Neuronal stem cell (in vitro differentiated cells): Measurements from ENCODE around the gene ZNF438.

ENCODE experiments used
- DNase-seq: peaks from one replicate; pipeline ENCODE4 v3.0.0-alpha.2; 2013; ENCODE audit warnings: low spot score
- H2AFZ ChIP-seq: one replicate; pipeline ENCODE4 v1.6.1; 2013; ENCODE audit warnings: mild to moderate bottlenecking, low read length, inconsistent platforms
- H2AK5ac ChIP-seq: 2 replicates; pipeline ENCODE4 v1.6.1; 2013; ENCODE audit warnings: low read depth, mild to moderate bottlenecking, inconsistent platforms, low read length, moderate library complexity, mixed read lengths
- H2BK120ac ChIP-seq: 2 replicates; pipeline ENCODE4 v1.6.1; 2013; ENCODE audit warnings: low read depth, mild to moderate bottlenecking, inconsistent platforms, low read length, moderate library complexity, mixed read lengths
- H2BK12ac ChIP-seq: one replicate; pipeline ENCODE4 v1.6.1; 2013; ENCODE audit warnings: low read length, inconsistent platforms
- H2BK15ac ChIP-seq: 2 replicates; pipeline ENCODE4 v1.6.1; 2013; ENCODE audit warnings: mild to moderate bottlenecking, low read length, inconsistent platforms, mixed read lengths
- H2BK5ac ChIP-seq: one replicate; pipeline ENCODE4 v1.6.1; 2013; ENCODE audit warnings: inconsistent platforms, mild to moderate bottlenecking, low read length, moderate library complexity
- H3K14ac ChIP-seq: one replicate; pipeline ENCODE4 v1.6.1; 2013; ENCODE audit warnings: low read length, inconsistent platforms
- H3K18ac ChIP-seq: 2 replicates; pipeline ENCODE4 v1.6.1; 2013; ENCODE audit warnings: low read length, inconsistent platforms
- H3K23ac ChIP-seq: 2 replicates; pipeline ENCODE4 v1.6.1; 2013; ENCODE audit warnings: low read depth, mild to moderate bottlenecking, mixed read lengths, low read length, inconsistent platforms; ENCODE audit not compliant: poor library complexity
- H3K27ac ChIP-seq: replicated peaks from 3 replicates; pipeline ENCODE4 v1.5.1; 2013; ENCODE audit warnings: low read length, inconsistent platforms
- H3K27me3 ChIP-seq, 3 experiments: 2 replicates each; pipeline ENCODE4 v1.6.1; 2013; ENCODE audit warnings: low read length in 3 of 3, mild to moderate bottlenecking in 2 of 3, inconsistent platforms in 1 of 3, low read depth in 1 of 3, mixed read lengths in 1 of 3, moderate library complexity in 1 of 3; ENCODE audit not compliant: control insufficient read depth in 3 of 3, insufficient read depth in 3 of 3
- H3K36me3 ChIP-seq, 2 donors: replicated peaks in 1 of 2; 2 replicates each; pipeline ENCODE4 v1.6.1; 2013; ENCODE audit warnings: low read length in 2 of 2; ENCODE audit not compliant: control insufficient read depth in 2 of 2, insufficient read depth in 2 of 2
- H3K4ac ChIP-seq: 2 replicates; pipeline ENCODE4 v1.6.1; 2013; ENCODE audit warnings: inconsistent platforms, mild to moderate bottlenecking, low read length, moderate library complexity
- H3K4me1 ChIP-seq, 2 donors: 1 replicate in 1 of 2; 2 replicates in 1 of 2; pipeline ENCODE4 v1.6.1; 2013; ENCODE audit warnings: low read length in 2 of 2, low read depth in 1 of 2; ENCODE audit not compliant: control insufficient read depth in 2 of 2, insufficient read depth in 1 of 2
- H3K4me2 ChIP-seq: one replicate; pipeline ENCODE4 v1.6.1; 2013; ENCODE audit warnings: mild to moderate bottlenecking, low read length, inconsistent platforms; ENCODE audit not compliant: insufficient read depth, poor library complexity, severe bottlenecking
- H3K4me3 ChIP-seq, 2 donors: 2 replicates each; pipeline ENCODE4 v1.5.1; 2013; ENCODE audit warnings: low read length in 2 of 2, mild to moderate bottlenecking in 2 of 2, inconsistent platforms in 1 of 2, moderate library complexity in 1 of 2
- H3K79me1 ChIP-seq: one replicate; pipeline ENCODE4 v1.6.1; 2013; ENCODE audit warnings: low read depth, mild to moderate bottlenecking, inconsistent platforms, low read length, moderate library complexity
- H3K9ac ChIP-seq: one replicate; pipeline ENCODE4 v1.6.1; 2013; ENCODE audit warnings: mild to moderate bottlenecking, low read depth, low read length, inconsistent platforms; ENCODE audit not compliant: poor library complexity
- H3K9me3 ChIP-seq, 2 donors: replicated peaks in 1 of 2; 2 replicates each; pipeline versions ENCODE3 to v1.6.1; 2013; ENCODE audit warnings: low read length in 2 of 2, mild to moderate bottlenecking in 2 of 2, inconsistent platforms in 1 of 2, low read depth in 1 of 2, mixed read lengths in 1 of 2, moderate library complexity in 1 of 2; ENCODE audit not compliant: control insufficient read depth in 2 of 2, insufficient read depth in 1 of 2
- H4K8ac ChIP-seq: one replicate; pipeline ENCODE4 v1.6.1; 2013; ENCODE audit warnings: low read depth, mild to moderate bottlenecking, inconsistent platforms, low read length, moderate library complexity
- H4K91ac ChIP-seq: one replicate; pipeline ENCODE4 v1.6.1; 2013; ENCODE audit warnings: low read length, low read depth, mild to moderate bottlenecking, inconsistent platforms; ENCODE audit not compliant: poor library complexity
- WGBS, 2 donors: extraction: QIAGEN DNeasy Blood & Tissue Kit; methylation state at CpG; one replicate each; pipeline ENCODE4 v1.1.7; 2013; ENCODE audit warnings: missing lambda C conversion rate in 2 of 2, mixed read lengths in 1 of 2; ENCODE audit not compliant: insufficient read length in 2 of 2, insufficient replicate concordance in 1 of 2; ENCODE audit errors: extremely low coverage in 2 of 2; 5-methylcytosine and 5-hydroxymethylcytosine counted together

Gene ZNF438

GRCh38 chr10:30883751-30884150 is 147.9 kb downstream of the ZNF438 start:
- no peak overlapping the region for H2AFZ ChIP-seq
- WGBS, 2 donors, result no CpG with 5 or more reads among the region's 4 CpGs
- no peak overlapping the region for H3K27ac ChIP-seq
- H3K4me2 ChIP-seq, result no peak overlapping the region
- no peak overlapping the region for H3K9ac ChIP-seq
- no peak overlapping the region for H3K18ac ChIP-seq
- no peak overlapping the region for H2AK5ac ChIP-seq
- no peak overlapping the region for H3K23ac ChIP-seq
- no peak overlapping the region for H2BK15ac ChIP-seq
- H3K14ac ChIP-seq, result no peak overlapping the region
- no peaks in the 10 kb centered on the region for H3K79me1 ChIP-seq
- no peak for DNase-seq
- H3K4ac ChIP-seq, result no peak overlapping the region
- H3K4me1 ChIP-seq, result no peaks in the 10 kb centered on the region
- H2BK12ac ChIP-seq, result no peak overlapping the region
- H3K27me3 ChIP-seq, result no peaks in the 10 kb centered on the region
- H2BK5ac ChIP-seq, result no peak overlapping the region
- H4K91ac ChIP-seq, result no peak overlapping the region
- H3K4me3 ChIP-seq, result no peak overlapping the region
- H3K36me3 ChIP-seq, result no peaks in the 10 kb centered on the region
- no peak overlapping the region for H4K8ac ChIP-seq
- no peaks in the 10 kb centered on the region for H3K9me3 ChIP-seq
- no peak overlapping the region for H2BK120ac ChIP-seq

DNA sequence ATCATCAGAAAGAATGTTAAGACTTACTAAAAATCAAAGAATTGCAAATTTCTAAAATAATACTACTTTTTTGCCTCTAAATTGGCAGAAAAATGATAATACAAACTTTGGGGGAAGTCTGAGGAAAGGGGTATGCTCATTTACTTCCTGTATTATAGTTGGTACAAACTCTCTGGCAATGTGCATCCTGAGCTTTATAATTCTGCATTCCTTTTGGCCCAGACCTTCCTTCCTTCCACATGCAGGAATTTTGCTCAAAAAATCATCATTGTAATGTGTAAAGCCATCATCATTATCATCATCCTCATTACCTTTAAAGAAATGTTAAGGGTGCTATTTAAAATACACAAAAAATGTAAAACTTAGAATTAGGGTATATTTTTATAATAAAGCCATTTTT is 148.5 kb downstream of the ZNF438 start:
- Histone ChIP-seq H3K27me3 (no peaks in the 10 kb centered on the region), H3K4me3 (no peak overlapping the region), H3K18ac (no peak overlapping the region), H3K4ac (no peak overlapping the region), H3K23ac (no peak overlapping the region), H4K8ac (no peak overlapping the region), H3K4me2 (no peak overlapping the region), H3K9ac (no peak overlapping the region), H2AFZ (no peak overlapping the region), H2BK15ac (no peak overlapping the region), H3K79me1 (no peaks in the 10 kb centered on the region), H3K27ac (no peak overlapping the region), H2BK120ac (no peak overlapping the region), H2BK5ac (no peak overlapping the region), H3K36me3 (no peaks in the 10 kb centered on the region), H3K4me1 (no peaks in the 10 kb centered on the region), H3K9me3 (no peaks in the 10 kb centered on the region), H2AK5ac (no peak overlapping the region), H2BK12ac (no peak overlapping the region), H3K14ac (no peak overlapping the region), H4K91ac (no peak overlapping the region)
- no peak for DNase-seq

GRCh38 chr10:30882281-30882680 is 149.4 kb downstream of the ZNF438 start:
- Histone ChIP-seq H3K4ac (no peak overlapping the region), H3K4me3 (no peak overlapping the region), H2BK15ac (no peak overlapping the region), H2BK5ac (no peak overlapping the region), H3K4me1 (no peaks in the 10 kb centered on the region), H3K4me2 (no peak overlapping the region), H3K18ac (no peak overlapping the region), H2AK5ac (no peak overlapping the region), H3K79me1 (no peaks in the 10 kb centered on the region), H3K23ac (no peak overlapping the region), H2BK120ac (no peak overlapping the region), H2BK12ac (no peak overlapping the region), H3K27me3 (no peaks in the 10 kb centered on the region), H3K9me3 (no peaks in the 10 kb centered on the region), H3K27ac (no peak overlapping the region), H2AFZ (no peak overlapping the region), H3K14ac (no peak overlapping the region), H4K91ac (no peak overlapping the region), H3K36me3 (no peaks in the 10 kb centered on the region), H3K9ac (no peak overlapping the region), H4K8ac (no peak overlapping the region)
- WGBS, 2 donors, result no CpG with 5 or more reads among the region's 1 CpG
- DNase-seq, result no peak

DNA sequence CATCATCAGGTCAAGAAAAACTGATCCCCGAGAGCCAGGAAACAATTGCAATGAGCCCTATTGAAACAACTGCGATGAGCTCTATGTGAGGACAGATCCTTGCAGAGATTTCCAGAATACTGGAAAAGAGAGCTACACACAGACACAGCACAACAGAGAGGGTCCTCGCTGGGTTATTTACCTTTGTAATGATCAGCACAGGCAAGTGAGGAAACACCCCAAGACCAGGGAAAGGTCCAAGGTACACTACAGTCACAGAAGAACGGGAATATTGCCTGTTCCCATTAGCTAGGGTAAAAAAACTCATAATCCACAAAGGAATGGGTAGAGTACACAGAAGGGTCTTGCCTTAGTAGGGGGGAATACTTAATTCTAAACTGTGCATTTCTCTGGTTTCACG is 152.7 kb downstream of the ZNF438 start:
- Histone ChIP-seq H3K9ac (no peak overlapping the region), H3K4me2 (no peak overlapping the region), H2AK5ac (no peak overlapping the region), H3K36me3 (no peaks in the 10 kb centered on the region), H4K8ac (no peak overlapping the region), H3K4me3 (no peak overlapping the region), H2BK15ac (no peak overlapping the region), H3K79me1 (no peaks in the 10 kb centered on the region), H3K9me3 (no peaks in the 10 kb centered on the region), H3K4ac (no peak overlapping the region), H2BK5ac (no peak overlapping the region), H3K14ac (no peak overlapping the region), H2BK12ac (no peak overlapping the region), H3K23ac (no peak overlapping the region), H2BK120ac (no peak overlapping the region), H3K27me3 (no peaks in the 10 kb centered on the region), H3K27ac (no peak overlapping the region), H3K4me1 (no peaks in the 10 kb centered on the region), H3K18ac (no peak overlapping the region), H2AFZ (no peak overlapping the region), H4K91ac (no peak overlapping the region)
- DNase-seq, result no peak
- whole genome bisulfite sequencing, 2 donors, result no CpG with 5 or more reads among the region's 5 CpGs
